BE2C (cell line): Measurements from ENCODE around the gene PLXNB2.
"Not testable (repeated sequence)": the region's sequence is repeated elsewhere in the genome, so short reads cannot be mapped to it uniquely, and the experiment has no call there.

ENCODE experiments used
- DNase-seq: peaks from one replicate; pipeline ENCODE4 v3.0.0-alpha.2; 2020
- H3K27me3 ChIP-seq: fragments of 250-450 bp; sonication (Bioruptor Pico); 2 replicates; pipeline ENCODE4 v1.5.1; 2020; ENCODE audit warnings: mild to moderate bottlenecking
- H3K36me3 ChIP-seq: fragments of 250-450 bp; sonication (Bioruptor Pico); 2 replicates; pipeline ENCODE4 v1.5.1; 2020; ENCODE audit warnings: mild to moderate bottlenecking
- H3K4me1 ChIP-seq: fragments of 250-450 bp; sonication (Bioruptor Pico); 2 replicates; pipeline ENCODE4 v1.5.1; 2020
- H3K4me3 ChIP-seq: 2 replicates; pipeline ENCODE4 v1.5.1; 2011; ENCODE audit warnings: low read depth, low read length
- H3K9me3 ChIP-seq: fragments of 250-450 bp; sonication (Bioruptor Pico); 2 replicates; pipeline ENCODE4 v1.5.1; 2020
- TF ChIP-seq, protein P1 (sequence below): IDR thresholded peaks from 2 replicates; pipeline ENCODE4 v1.5.1; 2012; ENCODE audit warnings: mild to moderate bottlenecking, low read depth, low read length

The PLXNB2 gene

DNA sequence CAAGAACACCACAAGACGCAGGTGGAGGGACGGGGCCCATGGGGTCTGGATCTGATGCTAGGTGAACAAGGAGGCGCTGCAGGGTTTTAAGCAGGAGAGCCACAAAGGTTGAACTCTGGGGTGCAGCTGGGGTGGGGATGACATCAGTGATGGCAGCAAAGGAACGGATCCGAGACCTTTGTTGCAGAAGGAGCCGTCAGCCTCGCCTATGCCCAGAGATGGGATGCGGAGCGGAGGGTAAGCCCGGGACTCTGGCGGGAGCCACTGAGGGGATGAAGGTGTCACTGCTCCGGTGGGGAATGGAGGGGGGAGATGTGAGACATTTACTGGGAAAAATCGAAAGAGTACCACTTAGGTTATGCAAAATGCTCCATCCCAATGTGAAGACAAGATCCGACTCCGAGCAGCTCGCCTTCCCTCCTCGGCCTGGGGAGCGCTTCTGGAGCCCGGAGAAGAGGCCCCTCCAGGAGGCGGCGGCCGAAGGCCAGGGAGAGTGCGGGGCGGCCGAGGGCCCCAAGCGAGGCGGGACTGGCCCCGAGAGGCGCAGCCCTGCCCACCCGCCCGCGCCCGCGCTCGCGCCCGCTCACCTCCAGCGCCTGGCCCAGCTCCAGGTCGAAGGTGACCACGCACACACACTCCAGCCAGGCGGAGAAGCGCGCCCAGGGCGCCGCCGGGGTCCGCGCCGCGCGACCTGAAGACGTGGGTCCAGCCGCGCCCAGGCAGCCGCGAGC is 18.9 kb upstream of the PLXNB2 start:
- Histone ChIP-seq H3K4me3 (peak overlapping the region; percentile 65), H3K27me3 (no peaks in the 10 kb centered on the region), H3K9me3 (no peaks in the 10 kb centered on the region), H3K36me3 (no peaks in the 10 kb centered on the region), H3K4me1 (no peaks in the 10 kb centered on the region; the same call in 1 of the 2 replicates)
- TF ChIP-seq, protein P1, sequence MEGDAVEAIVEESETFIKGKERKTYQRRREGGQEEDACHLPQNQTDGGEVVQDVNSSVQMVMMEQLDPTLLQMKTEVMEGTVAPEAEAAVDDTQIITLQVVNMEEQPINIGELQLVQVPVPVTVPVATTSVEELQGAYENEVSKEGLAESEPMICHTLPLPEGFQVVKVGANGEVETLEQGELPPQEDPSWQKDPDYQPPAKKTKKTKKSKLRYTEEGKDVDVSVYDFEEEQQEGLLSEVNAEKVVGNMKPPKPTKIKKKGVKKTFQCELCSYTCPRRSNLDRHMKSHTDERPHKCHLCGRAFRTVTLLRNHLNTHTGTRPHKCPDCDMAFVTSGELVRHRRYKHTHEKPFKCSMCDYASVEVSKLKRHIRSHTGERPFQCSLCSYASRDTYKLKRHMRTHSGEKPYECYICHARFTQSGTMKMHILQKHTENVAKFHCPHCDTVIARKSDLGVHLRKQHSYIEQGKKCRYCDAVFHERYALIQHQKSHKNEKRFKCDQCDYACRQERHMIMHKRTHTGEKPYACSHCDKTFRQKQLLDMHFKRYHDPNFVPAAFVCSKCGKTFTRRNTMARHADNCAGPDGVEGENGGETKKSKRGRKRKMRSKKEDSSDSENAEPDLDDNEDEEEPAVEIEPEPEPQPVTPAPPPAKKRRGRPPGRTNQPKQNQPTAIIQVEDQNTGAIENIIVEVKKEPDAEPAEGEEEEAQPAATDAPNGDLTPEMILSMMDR, result no peak
- DNase-seq, result no peak

DNA sequence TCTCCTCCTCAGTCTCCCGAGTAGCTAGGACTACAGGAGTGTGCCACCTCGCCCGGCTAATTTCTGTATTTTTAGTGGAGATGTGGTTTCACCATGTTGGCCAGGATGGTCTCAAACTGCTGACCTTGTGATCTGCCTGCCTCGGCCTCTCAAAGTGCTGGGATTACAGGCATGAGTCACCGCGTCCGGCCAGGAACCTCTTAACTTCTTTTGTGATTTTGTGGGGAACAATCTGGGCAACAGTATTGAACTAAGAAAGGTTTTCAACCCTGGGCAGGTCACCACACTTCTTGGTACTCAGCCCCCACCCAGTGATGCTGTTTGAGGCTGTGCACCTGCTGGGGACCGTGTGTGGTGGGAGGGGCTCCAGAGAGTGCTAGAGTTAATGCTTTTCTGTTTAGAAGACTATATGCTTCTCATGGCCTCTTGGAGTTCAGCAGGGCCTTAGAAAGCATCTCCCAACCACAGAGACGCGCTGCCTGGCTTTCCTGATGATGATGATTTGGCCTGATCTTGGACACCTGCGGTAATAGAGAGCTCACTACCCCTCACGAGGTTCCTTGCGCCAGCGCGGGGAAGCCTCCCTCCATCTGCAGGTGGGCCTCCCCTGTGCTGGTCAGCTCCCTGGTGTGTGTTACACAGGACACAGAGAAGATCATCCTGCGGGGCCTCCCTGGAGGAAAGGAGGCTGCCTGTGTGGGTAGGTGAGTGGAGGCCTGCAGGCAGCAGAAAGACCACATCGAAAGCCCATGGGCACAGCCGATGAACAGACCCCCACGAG is 18.2 kb upstream of the PLXNB2 start:
- H3K4me1 ChIP-seq, result no peaks in the 10 kb centered on the region; the same call in 1 of the 2 replicates
- H3K9me3 ChIP-seq, result no peaks in the 10 kb centered on the region
- H3K36me3 ChIP-seq, result no peaks in the 10 kb centered on the region
- H3K4me3 ChIP-seq, result peak overlapping the region; percentile 65
- TF ChIP-seq, protein P1, result no peak
- no peak for DNase-seq
- no peaks in the 10 kb centered on the region for H3K27me3 ChIP-seq

DNA sequence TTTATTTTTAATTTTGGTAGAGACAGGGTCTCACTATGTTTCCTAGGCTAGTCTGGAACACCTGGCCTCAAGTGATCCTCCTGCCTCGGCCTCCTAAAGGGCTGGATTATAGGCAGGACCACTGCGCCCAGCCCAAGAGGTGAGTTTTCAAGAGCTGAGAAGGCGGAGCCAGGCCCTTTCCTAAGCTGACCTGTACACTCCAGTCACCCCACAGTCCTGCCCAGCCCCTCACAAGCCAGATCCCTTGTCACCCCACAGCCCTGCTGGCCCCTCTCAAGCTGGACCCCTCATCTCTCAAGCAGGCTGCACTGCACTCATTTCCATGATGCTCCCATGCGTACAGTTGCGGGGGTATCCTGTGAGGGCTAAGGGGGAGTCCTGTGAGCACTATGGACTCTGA is 16.5 kb upstream of the PLXNB2 start:
- no peaks in the 10 kb centered on the region for H3K27me3 ChIP-seq
- no peak overlapping the region for H3K4me3 ChIP-seq
- peaks cover 2% of the 10 kb centered on the region for H3K4me1 ChIP-seq
- H3K9me3 ChIP-seq, result no peaks in the 10 kb centered on the region
- DNase-seq, result no peak
- TF ChIP-seq, protein P1, result no peak
- H3K36me3 ChIP-seq, result no peaks in the 10 kb centered on the region

DNA sequence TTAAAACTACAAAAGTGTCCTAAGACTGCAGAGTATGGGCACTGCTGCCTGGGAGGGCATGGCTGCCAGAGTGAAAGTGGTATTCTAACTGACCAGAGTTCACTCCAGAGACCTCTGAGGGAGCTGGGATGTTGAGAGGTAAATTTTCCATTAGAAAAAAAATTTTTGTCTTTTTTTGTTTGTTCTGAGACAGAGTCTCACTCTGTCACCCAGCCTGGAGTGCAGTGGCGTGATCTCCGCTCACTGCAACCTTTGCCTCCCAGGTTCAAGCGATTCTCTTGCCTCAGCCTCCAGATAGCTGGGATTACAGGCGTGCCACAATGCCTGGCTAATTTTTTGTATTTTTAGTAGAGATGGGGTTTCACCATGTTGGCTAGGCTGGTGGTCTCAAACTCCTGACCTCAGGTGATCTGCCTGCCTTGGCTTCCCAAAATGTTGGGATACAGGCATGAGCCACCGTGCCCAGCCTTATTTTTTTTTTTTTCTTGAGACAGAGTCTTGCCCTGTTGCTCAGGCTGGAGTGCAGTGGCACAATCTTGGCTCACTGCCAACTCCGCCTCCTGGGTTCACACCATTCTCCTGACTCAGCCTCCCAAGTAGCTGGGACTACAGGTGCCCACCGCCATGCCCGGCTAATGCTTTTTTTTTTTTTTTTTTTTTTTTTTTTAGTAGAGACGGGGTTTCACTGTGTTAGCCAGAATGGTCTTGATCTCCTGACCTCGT is 15.1 kb upstream of the PLXNB2 start:
- H3K9me3 ChIP-seq, H3K4me3 ChIP-seq, H3K36me3 ChIP-seq, H3K4me1 ChIP-seq, H3K27me3 ChIP-seq: not testable (repeated sequence)
- DNase-seq, result peak; percentile 24

DNA sequence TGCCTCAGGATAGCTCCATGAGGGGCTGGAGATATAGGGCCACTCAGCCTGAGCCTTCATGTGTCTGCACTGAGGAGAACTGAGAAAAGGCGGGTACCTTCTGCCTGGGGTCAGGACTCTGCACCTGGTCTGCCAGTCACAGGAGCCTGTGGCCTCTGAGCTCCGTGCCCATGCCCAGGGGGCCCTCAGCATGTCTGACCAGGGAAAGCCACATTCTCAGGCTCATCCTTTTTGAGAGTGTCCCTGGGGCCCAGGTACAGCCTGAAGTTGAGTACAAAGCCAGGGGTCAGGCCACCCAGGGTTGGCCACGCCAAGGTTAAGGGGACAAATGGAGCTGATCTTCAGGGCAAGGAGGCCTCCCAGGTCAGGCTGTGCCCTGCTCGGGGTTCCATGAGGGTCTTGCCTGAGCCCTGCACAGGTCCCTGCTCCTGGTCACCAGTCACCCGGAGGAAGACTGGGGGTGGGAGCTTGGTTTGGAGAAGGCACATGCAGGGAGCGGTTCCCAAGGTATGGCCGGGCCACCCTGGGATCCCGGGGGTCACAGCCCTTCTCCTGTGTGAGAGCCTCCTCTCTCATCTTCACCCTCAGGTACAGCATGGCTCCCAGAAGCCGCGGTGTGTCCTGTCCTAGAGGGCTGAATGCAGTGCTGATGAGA is 13.4 kb upstream of the PLXNB2 start:
- DNase-seq, result no peak
- Histone ChIP-seq H3K27me3 (no peaks in the 10 kb centered on the region), H3K36me3 (no peaks in the 10 kb centered on the region), H3K9me3 (no peaks in the 10 kb centered on the region), H3K4me3 (no peak overlapping the region), H3K4me1 (peaks cover 6% of the 10 kb centered on the region)
- TF ChIP-seq, protein P1, result no peak

DNA sequence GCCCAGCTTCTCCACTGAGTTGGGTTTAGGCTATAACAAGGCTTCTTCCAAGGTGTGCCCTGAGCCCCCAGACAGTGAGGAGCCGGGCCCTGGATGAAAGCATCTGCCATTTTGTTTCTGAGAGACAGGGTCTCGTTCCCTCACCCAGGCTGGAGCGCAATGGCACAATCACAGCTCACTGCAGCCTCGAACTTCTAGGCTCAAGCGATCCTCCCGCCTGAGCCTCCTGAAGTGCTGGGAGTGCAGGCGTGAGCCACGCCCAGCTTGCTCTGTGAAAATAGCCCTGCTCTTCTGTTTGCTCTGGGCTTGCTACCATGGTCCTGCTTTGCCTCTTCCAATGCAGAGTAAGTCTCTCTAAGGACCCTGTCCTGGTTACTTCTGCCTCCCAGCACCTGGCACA is 12.7 kb upstream of the PLXNB2 start:
- no peak for DNase-seq
- peaks cover 6% of the 10 kb centered on the region for H3K4me1 ChIP-seq

More for the DNA sequence above, 12.7 kb upstream of the PLXNB2 start:
- Histone ChIP-seq H3K36me3 (no peaks in the 10 kb centered on the region), H3K4me3 (no peak overlapping the region), H3K9me3 (no peaks in the 10 kb centered on the region), H3K27me3 (no peaks in the 10 kb centered on the region)
- TF ChIP-seq, protein P1, result no peak
